GM23248 (cell line): ENCODE data around the gene FBLN2. TPM values are rescaled to one million over a fixed set of nuclear protein-coding genes. Genes with fewer than 3 reads are reported as not detected.

ENCODE experiments used
- DNase-seq: peaks from one replicate; pipeline ENCODE4 v3.0.0-alpha.2; 2015
- H2AFZ ChIP-seq: fragments of 200-600 bp; sonication (generic); 2 replicates; pipeline ENCODE4 v1.6.1; 2016; ENCODE audit warnings: antibody characterized with exemption
- H3F3A ChIP-seq: fragments of 200-600 bp; sonication (generic); 2 replicates; pipeline ENCODE4 v1.6.1; 2016; ENCODE audit warnings: mild to moderate bottlenecking, antibody characterized with exemption, mixed run types; ENCODE audit not compliant: insufficient read depth
- H3K27ac ChIP-seq: fragments of 200-600 bp; sonication (generic); 2 replicates; pipeline ENCODE4 v1.5.1; 2016; ENCODE audit warnings: mild to moderate bottlenecking
- H3K27me3 ChIP-seq: fragments of 200-600 bp; sonication (generic); replicated peaks from 2 replicates; pipeline ENCODE4 v1.6.1; 2016; ENCODE audit warnings: mild to moderate bottlenecking; ENCODE audit not compliant: insufficient read depth
- H3K36me3 ChIP-seq: fragments of 200-600 bp; sonication (generic); 2 replicates; pipeline ENCODE4 v1.6.1; 2016; ENCODE audit warnings: low read depth, mild to moderate bottlenecking
- H3K4me1 ChIP-seq: fragments of 200-600 bp; sonication (generic); 2 replicates; pipeline ENCODE4 v1.6.1; 2016; ENCODE audit warnings: mild to moderate bottlenecking; ENCODE audit not compliant: insufficient read depth
- H3K4me2 ChIP-seq: fragments of 200-600 bp; sonication (generic); one replicate; pipeline ENCODE4 v1.6.1; 2016; ENCODE audit warnings: mild to moderate bottlenecking; ENCODE audit not compliant: unreplicated experiment
- H3K4me3 ChIP-seq: fragments of 200-600 bp; sonication (generic); 2 replicates; pipeline ENCODE4 v1.5.1; 2016; ENCODE audit warnings: mild to moderate bottlenecking
- H3K79me2 ChIP-seq: fragments of 200-600 bp; sonication (generic); 2 replicates; pipeline ENCODE4 v1.6.1; 2016; ENCODE audit warnings: mild to moderate bottlenecking; ENCODE audit not compliant: insufficient read depth
- H3K9ac ChIP-seq: fragments of 200-600 bp; sonication (generic); 2 replicates; pipeline ENCODE4 v1.6.1; 2016; ENCODE audit warnings: mild to moderate bottlenecking
- H3K9me2 ChIP-seq: fragments of 200-600 bp; sonication (generic); 2 replicates; pipeline ENCODE4 v1.6.1; 2016; ENCODE audit warnings: mixed run types, mild to moderate bottlenecking, moderate library complexity; ENCODE audit not compliant: insufficient read depth
- H3K9me3 ChIP-seq: fragments of 200-600 bp; sonication (generic); one replicate; pipeline ENCODE4 v1.6.1; 2017; ENCODE audit warnings: low read depth
- H4K20me1 ChIP-seq: fragments of 200-600 bp; sonication (generic); 2 replicates; pipeline ENCODE4 v1.6.0; 2016; ENCODE audit not compliant: insufficient read depth
- EZH2 ChIP-seq: fragments of 200-600 bp; sonication (generic); IDR thresholded peaks from 2 replicates; pipeline ENCODE4 v1.6.1; 2018; ENCODE audit warnings: antibody characterized with exemption, mild to moderate bottlenecking; ENCODE audit not compliant: insufficient read depth, poor library complexity, severe bottlenecking
- EZH2phosphoT487 ChIP-seq: fragments of 200-600 bp; sonication (generic); IDR thresholded peaks from 2 replicates; pipeline ENCODE4 v1.6.1; 2018; ENCODE audit warnings: antibody characterized with exemption, moderate library complexity, mild to moderate bottlenecking, low read depth; ENCODE audit not compliant: insufficient read depth
- WGBS, 2 experiments: methylation state at CpG; one replicate each; pipeline ENCODE4 v1.1.6; 2015 to 2017; ENCODE audit warnings: low lambda C conversion rate in 2 of 2, low coverage in 1 of 2; ENCODE audit errors: missing lambda C conversion rate in 2 of 2; 5-methylcytosine and 5-hydroxymethylcytosine counted together
- in situ Hi-C: fragments of 300-500 bp; cut with MboI; formaldehyde crosslinking; loops from 2 replicates; pipeline ENCODE4 v1.15.0; 2020
- polyA plus RNA-seq: library from polyadenylated mRNA; unstranded; fragments of >200 nt; fragmentation: Nextera tagmentation; extraction: Ambion mirVana; gene quantifications from 2 replicates; pipeline ENCODE4 v1.2.1, GENCODE V29; 2016
- total RNA-seq: library from RNA; depleted of rRNA; stranded (reverse); fragments of >200 nt; shearing (Covaris generic); gene quantifications from 2 replicates; pipeline ENCODE4 v1.2.3, GENCODE V29; 2014

The FBLN2 gene
- total and polyA plus RNA-seq, 2 experiments from 2014 or later, result 447 to 636 TPM

DNA sequence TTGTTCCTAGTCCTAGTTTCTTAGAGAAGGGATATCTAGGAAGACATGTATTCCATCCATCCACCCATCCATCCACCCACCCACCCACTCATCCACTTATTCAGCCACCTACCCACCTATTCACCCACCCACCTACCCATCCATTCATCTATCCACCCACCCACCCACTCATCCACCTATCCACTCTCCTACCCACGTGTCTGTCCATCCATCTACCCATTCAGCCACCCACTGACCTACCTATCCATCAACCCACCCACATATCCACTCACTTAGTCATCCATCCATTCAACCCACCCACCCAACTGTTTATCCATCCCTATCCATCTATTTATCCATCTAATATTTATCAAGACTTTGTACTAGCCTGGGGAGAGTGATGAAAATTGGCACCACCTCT lies 120.5 kb downstream of the FBLN2 start:
- no peak overlapping the region for H2AFZ ChIP-seq
- H3K9me3 ChIP-seq, result no peaks in the 10 kb centered on the region
- WGBS, 2 experiments, result 33 to 50% methylated on average over 1 of the region's 1 CpG
- no peak overlapping the region for H3K4me3 ChIP-seq
- H3F3A ChIP-seq, result no peaks in the 10 kb centered on the region
- TF ChIP-seq EZH2 (no peak), EZH2phosphoT487 (no peak)
- no peak overlapping the region for H3K9ac ChIP-seq
- H3K9me2 ChIP-seq, result no peaks in the 10 kb centered on the region
- H3K79me2 ChIP-seq, result no peaks in the 10 kb centered on the region
- H3K4me1 ChIP-seq, result no peaks in the 10 kb centered on the region
- no peak for DNase-seq
- H4K20me1 ChIP-seq, result no peaks in the 10 kb centered on the region
- H3K4me2 ChIP-seq, result no peak overlapping the region
- in situ Hi-C loops, result no loop called here
- H3K36me3 ChIP-seq, result no peaks in the 10 kb centered on the region
- H3K27ac ChIP-seq, result no peak overlapping the region
- H3K27me3 ChIP-seq, result peaks cover 2% of the 10 kb centered on the region; the same call in 1 of the 2 replicates

DNA sequence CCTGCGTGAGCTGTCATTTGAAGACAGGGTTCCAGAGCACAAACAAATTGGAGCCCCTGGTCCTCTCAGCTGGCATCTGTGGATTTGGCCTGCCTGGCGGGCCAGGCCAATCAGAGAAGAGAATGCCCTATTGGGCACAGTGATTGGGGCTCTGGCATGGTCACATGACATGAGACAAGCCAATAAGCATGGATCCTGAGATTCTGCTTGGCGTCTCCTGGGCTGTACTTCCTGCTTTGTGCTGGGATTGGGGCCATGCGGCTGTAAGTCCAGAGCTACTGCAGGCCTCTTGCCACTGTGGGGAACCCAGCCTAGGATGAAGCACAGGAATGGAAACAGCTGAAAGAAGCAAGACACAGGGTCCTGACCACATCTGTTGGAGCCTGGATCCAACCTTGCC lies 121.4 kb downstream of the FBLN2 start:
- no peak overlapping the region for H3K9ac ChIP-seq
- H3K4me3 ChIP-seq, result no peak overlapping the region
- no peak overlapping the region for H2AFZ ChIP-seq
- DNase-seq, result no peak
- WGBS, 2 experiments, result 70 to 73% methylated on average over 4 of the region's 4 CpGs
- in situ Hi-C loops, result no loop called here
- H3K9me3 ChIP-seq, result no peaks in the 10 kb centered on the region
- H3K9me2 ChIP-seq, result no peaks in the 10 kb centered on the region
- no peak overlapping the region for H3K4me2 ChIP-seq
- no peaks in the 10 kb centered on the region for H3K36me3 ChIP-seq
- TF ChIP-seq EZH2phosphoT487, result no peak
- TF ChIP-seq EZH2, result no peak
- peaks cover 5% of the 10 kb centered on the region; the same call in 1 of the 2 replicates for H3K27me3 ChIP-seq
- no peaks in the 10 kb centered on the region for H3F3A ChIP-seq
- no peaks in the 10 kb centered on the region for H3K4me1 ChIP-seq
- H3K79me2 ChIP-seq, result no peaks in the 10 kb centered on the region
- no peak overlapping the region for H3K27ac ChIP-seq
- H4K20me1 ChIP-seq, result no peaks in the 10 kb centered on the region

DNA sequence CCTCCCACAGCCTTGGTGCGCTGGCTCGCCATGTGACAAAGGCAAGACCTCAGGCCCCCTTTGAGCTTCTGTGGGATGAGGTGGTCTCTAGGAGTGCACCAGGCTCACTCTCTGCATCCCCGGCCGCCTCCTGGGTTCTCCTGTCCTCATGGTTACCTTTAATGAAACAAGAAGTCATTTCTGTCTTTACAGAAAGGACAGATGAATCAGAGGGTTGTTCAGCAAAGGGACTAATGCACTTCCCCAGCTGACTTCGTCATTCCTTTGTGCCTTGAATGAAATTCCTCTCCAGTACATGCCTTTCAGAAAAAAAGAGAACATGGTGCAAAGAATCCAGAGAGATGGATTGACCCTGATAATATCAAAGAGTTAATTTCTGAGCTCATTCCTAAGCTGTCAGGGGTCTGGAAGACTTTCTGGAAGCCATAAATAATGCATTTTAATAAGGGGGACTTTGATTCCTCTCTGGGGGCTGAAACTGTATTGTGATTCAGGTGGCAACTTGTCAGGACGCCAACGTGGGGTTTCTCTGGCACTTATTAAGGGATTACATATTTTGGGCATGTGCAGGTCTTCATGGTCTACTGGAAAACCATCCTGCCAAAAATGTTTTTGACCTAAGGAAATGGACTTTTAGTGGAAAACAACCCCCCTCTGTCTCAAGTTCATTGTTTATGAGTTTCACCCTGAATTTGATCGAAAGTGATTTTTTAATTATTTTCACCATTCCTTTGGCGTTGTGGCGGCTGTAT lies 122.7 kb downstream of the FBLN2 start:
- H4K20me1 ChIP-seq, result no peaks in the 10 kb centered on the region
- H3K4me3 ChIP-seq, result no peak overlapping the region
- no peak for TF ChIP-seq EZH2
- TF ChIP-seq EZH2phosphoT487, result no peak
- WGBS, 2 experiments, result 22 to 24% methylated on average over 10 of the region's 10 CpGs
- DNase-seq, result peak; percentile 32
- H3K9me3 ChIP-seq, result no peaks in the 10 kb centered on the region
- no peak overlapping the region for H2AFZ ChIP-seq
- no peaks in the 10 kb centered on the region for H3K36me3 ChIP-seq
- no peaks in the 10 kb centered on the region for H3K4me1 ChIP-seq
- H3K4me2 ChIP-seq, result no peak overlapping the region
- in situ Hi-C loops, result no loop called here
- no peak overlapping the region for H3K9ac ChIP-seq
- H3K27me3 ChIP-seq, result peaks cover 5% of the 10 kb centered on the region; the same call in 1 of the 2 replicates
- H3K27ac ChIP-seq, result no peak overlapping the region
- H3F3A ChIP-seq, result no peaks in the 10 kb centered on the region
- H3K79me2 ChIP-seq, result no peaks in the 10 kb centered on the region
- no peaks in the 10 kb centered on the region for H3K9me2 ChIP-seq

DNA sequence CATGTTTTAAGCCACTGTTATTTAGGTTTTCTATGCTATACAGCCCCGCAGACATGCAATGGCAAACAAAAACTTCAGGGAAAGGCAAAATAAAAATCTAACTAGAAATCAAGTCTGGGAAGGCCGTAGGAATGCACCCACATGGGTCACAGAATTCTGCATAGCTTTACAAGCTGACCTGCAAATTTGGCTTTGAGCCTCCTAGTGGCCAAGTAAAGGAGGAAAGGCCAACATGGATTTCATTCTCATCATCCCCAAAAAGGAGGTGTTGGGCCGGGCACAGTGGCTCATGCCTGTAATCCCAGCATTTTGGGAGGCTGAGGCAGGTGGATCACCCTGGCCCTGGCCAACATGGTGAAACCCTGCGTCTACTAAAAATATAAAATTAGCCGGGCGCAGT lies 124.3 kb downstream of the FBLN2 start:
- H3K9ac ChIP-seq, result no peak overlapping the region
- WGBS, 2 experiments, result 58 to 59% methylated on average over 6 of the region's 6 CpGs
- peaks cover 11% of the 10 kb centered on the region; the same call in 1 of the 2 replicates for H3K27me3 ChIP-seq
- no peak overlapping the region for H3K4me2 ChIP-seq
- H4K20me1 ChIP-seq, result no peaks in the 10 kb centered on the region
- H3K9me3 ChIP-seq, result no peaks in the 10 kb centered on the region
- TF ChIP-seq EZH2phosphoT487 (no peak), EZH2 (no peak)
- no peaks in the 10 kb centered on the region for H3K4me1 ChIP-seq
- H3K27ac ChIP-seq, result no peak overlapping the region
- no peaks in the 10 kb centered on the region for H3K36me3 ChIP-seq
- DNase-seq, result peak; percentile 44
- in situ Hi-C loops, result no loop called here
- H3K9me2 ChIP-seq, result no peaks in the 10 kb centered on the region
- no peak overlapping the region for H3K4me3 ChIP-seq
- H3F3A ChIP-seq, result no peaks in the 10 kb centered on the region
- H3K79me2 ChIP-seq, result no peaks in the 10 kb centered on the region
- no peak overlapping the region for H2AFZ ChIP-seq
